HEK293 (cell line): ENCODE results near the gene CDH23.

Source experiments
- CTCF ChIA-PET: fragments of 350-600 bp; formaldehyde crosslinking; extraction: SDS; loops from one replicate; lab custom pipeline; 2021; ENCODE audit warnings: antibody characterized with exemption; lab: Yijun Ruan, JAX
- POLR2A ChIA-PET: fragments of 300-600 bp; formaldehyde crosslinking; extraction: SDS; loops from one replicate; lab custom pipeline; 2020; ENCODE audit warnings: antibody characterized with exemption, inconsistent platforms; lab: Yijun Ruan, JAX
- H3K27ac ChIP-seq: fragments of 200-500 bp; sonication (Bioruptor generic); 2 replicates; pipeline ENCODE4 v1.5.1; 2014; ENCODE audit warnings: low read depth, low read length, control low read depth, inconsistent platforms; ENCODE audit errors: extremely low read depth
- H3K36me3 ChIP-seq, 2 experiments: fragments of 200-500 bp in 1 of 2; sonication (Bioruptor generic) in 1 of 2; 1 replicate in 1 of 2; 2 replicates in 1 of 2; pipeline ENCODE4 v1.5.1; 2014 to 2017; ENCODE audit warnings: inconsistent platforms in 2 of 2, low read length in 2 of 2; ENCODE audit not compliant: control insufficient read depth in 2 of 2, insufficient read depth in 1 of 2
- H3K4me1 ChIP-seq: fragments of 200-500 bp; sonication (Bioruptor generic); 2 replicates; pipeline ENCODE4 v1.5.1; 2014; ENCODE audit warnings: mild to moderate bottlenecking, low read length, inconsistent platforms; ENCODE audit not compliant: control insufficient read depth, insufficient read depth
- H3K4me3 ChIP-seq: 2 replicates; pipeline ENCODE4 v1.5.1; 2011; ENCODE audit warnings: low read depth, mild to moderate bottlenecking, control low read depth, low read length, moderate library complexity
- H3K9me3 ChIP-seq: fragments of 200-500 bp; sonication (Bioruptor generic); 2 replicates; pipeline ENCODE4 v1.5.1; 2014; ENCODE audit warnings: low read depth, low read length, inconsistent platforms; ENCODE audit not compliant: control insufficient read depth, insufficient read depth
- BCL11A ChIP-seq: fragments of 450-650 bp; formaldehyde crosslinking; IDR thresholded peaks from 2 replicates; pipeline ENCODE4 v1.5.1; 2016; ENCODE audit warnings: low read depth, missing biosample characterization, missing genetic modification characterization
- GLI2 ChIP-seq: fragments of 450-650 bp; formaldehyde crosslinking; IDR thresholded peaks from 2 replicates; pipeline ENCODE4; 2017; ENCODE audit warnings: missing biosample characterization, missing genetic modification characterization, low read depth, borderline replicate concordance
- GLI4 ChIP-seq: fragments of 450-650 bp; formaldehyde crosslinking; IDR thresholded peaks from 2 replicates; pipeline ENCODE4 v1.5.1; 2016; ENCODE audit warnings: missing biosample characterization, missing genetic modification characterization
- KLF16 ChIP-seq: fragments of 450-650 bp; formaldehyde crosslinking; IDR thresholded peaks from 2 replicates; pipeline ENCODE4 v1.5.1; 2017; ENCODE audit warnings: missing biosample characterization, missing genetic modification characterization
- KLF7 ChIP-seq: fragments of 450-650 bp; formaldehyde crosslinking; IDR thresholded peaks from 2 replicates; pipeline ENCODE4 v1.5.1; 2016; ENCODE audit warnings: missing biosample characterization, missing genetic modification characterization, borderline replicate concordance
- KLF8 ChIP-seq: fragments of 450-650 bp; formaldehyde crosslinking; IDR thresholded peaks from 2 replicates; pipeline ENCODE4 v1.5.1; 2016; ENCODE audit warnings: missing biosample characterization, missing genetic modification characterization
- KLF9 ChIP-seq: fragments of 450-650 bp; formaldehyde crosslinking; IDR thresholded peaks from 2 replicates; pipeline ENCODE4 v1.5.1; 2016; ENCODE audit warnings: missing biosample characterization, missing genetic modification characterization, low read depth
- ZBTB49 ChIP-seq: fragments of 450-650 bp; formaldehyde crosslinking; IDR thresholded peaks from 2 replicates; pipeline ENCODE4 v1.5.1; 2016; ENCODE audit warnings: missing biosample characterization, missing genetic modification characterization, low read depth
- ZFP37 ChIP-seq: fragments of 450-650 bp; formaldehyde crosslinking; IDR thresholded peaks from 2 replicates; pipeline ENCODE4 v1.5.1; 2016; ENCODE audit warnings: missing biosample characterization, missing genetic modification characterization
- ZNF132 ChIP-seq: fragments of 450-650 bp; formaldehyde crosslinking; IDR thresholded peaks from 2 replicates; pipeline ENCODE4 v1.5.1; 2017; ENCODE audit warnings: missing biosample characterization, missing genetic modification characterization, borderline replicate concordance
- ZNF133 ChIP-seq: fragments of 450-650 bp; formaldehyde crosslinking; IDR thresholded peaks from 2 replicates; pipeline ENCODE4 v1.5.1; 2016; ENCODE audit warnings: missing biosample characterization, missing genetic modification characterization
- ZNF140 ChIP-seq: fragments of 450-650 bp; formaldehyde crosslinking; IDR thresholded peaks from 2 replicates; pipeline ENCODE4 v1.5.1; 2016; ENCODE audit warnings: missing biosample characterization, missing genetic modification characterization
- ZNF155 ChIP-seq: fragments of 450-650 bp; formaldehyde crosslinking; IDR thresholded peaks from 2 replicates; pipeline ENCODE4 v1.5.1; 2016; ENCODE audit warnings: missing biosample characterization, missing genetic modification characterization
- ZNF175 ChIP-seq: fragments of 450-650 bp; formaldehyde crosslinking; IDR thresholded peaks from 2 replicates; pipeline ENCODE4 v1.5.1; 2016; ENCODE audit warnings: missing biosample characterization, missing genetic modification characterization
- ZNF23 ChIP-seq: fragments of 450-650 bp; formaldehyde crosslinking; IDR thresholded peaks from 2 replicates; pipeline ENCODE4 v1.5.1; 2016; ENCODE audit warnings: missing biosample characterization, missing genetic modification characterization, borderline replicate concordance
- ZNF292 ChIP-seq: fragments of 450-650 bp; formaldehyde crosslinking; IDR thresholded peaks from 2 replicates; pipeline ENCODE4 v1.5.1; 2016; ENCODE audit warnings: low read depth, missing biosample characterization, missing genetic modification characterization, borderline replicate concordance
- ZNF341 ChIP-seq: fragments of 450-650 bp; formaldehyde crosslinking; IDR thresholded peaks from 2 replicates; pipeline ENCODE4; 2016; ENCODE audit warnings: low read depth, missing biosample characterization, missing genetic modification characterization
- ZNF510 ChIP-seq: fragments of 450-650 bp; formaldehyde crosslinking; IDR thresholded peaks from 2 replicates; pipeline ENCODE4 v1.5.1; 2018; ENCODE audit warnings: mild to moderate bottlenecking, missing genetic modification characterization, missing biosample characterization; ENCODE audit not compliant: insufficient replicate concordance
- ZNF596 ChIP-seq: fragments of 450-650 bp; IDR thresholded peaks from 2 replicates; pipeline ENCODE4 v1.5.0; 2018; ENCODE audit warnings: missing biosample characterization, mild to moderate bottlenecking, missing genetic modification characterization, moderate library complexity
- ZNF624 ChIP-seq: fragments of 450-650 bp; formaldehyde crosslinking; IDR thresholded peaks from 2 replicates; pipeline ENCODE4 v1.5.1; 2017; ENCODE audit warnings: missing biosample characterization, missing genetic modification characterization
- ZNF664 ChIP-seq: fragments of 450-650 bp; formaldehyde crosslinking; IDR thresholded peaks from 2 replicates; pipeline ENCODE4 v1.5.1; 2016; ENCODE audit warnings: missing biosample characterization, missing genetic modification characterization
- TF ChIP-seq, protein P1 (sequence below): fragments of 450-650 bp; formaldehyde crosslinking; IDR thresholded peaks from 2 replicates; pipeline ENCODE4 v1.5.1; 2016; ENCODE audit warnings: missing biosample characterization, missing genetic modification characterization
- TF ChIP-seq, protein P2 (sequence below): fragments of 450-650 bp; formaldehyde crosslinking; IDR thresholded peaks from 2 replicates; pipeline ENCODE4 v1.5.1; 2017; ENCODE audit warnings: missing biosample characterization, missing genetic modification characterization
- TF ChIP-seq, protein P3 (sequence below): fragments of 450-650 bp; formaldehyde crosslinking; IDR thresholded peaks from 2 replicates; pipeline ENCODE4 v1.5.1; 2016; ENCODE audit warnings: missing biosample characterization, missing genetic modification characterization, borderline replicate concordance

The CDH23 gene

GRCh38 chr10:71620642-71621041 is 223.9 kb downstream of the CDH23 start:
- CTCF ChIA-PET, result interaction anchor here (0.6 to 4.3 kb wide), 4 partner anchors 10 to 1061 kb away, joined by 3 to 39 read pairs (median 7); no protein-coding TSS in a partner anchor

GRCh38 chr10:71621231-71622153 is 224.8 kb downstream of the CDH23 start:
- no peak overlapping the region for H3K4me3 ChIP-seq
- TF ChIP-seq, protein P1, sequence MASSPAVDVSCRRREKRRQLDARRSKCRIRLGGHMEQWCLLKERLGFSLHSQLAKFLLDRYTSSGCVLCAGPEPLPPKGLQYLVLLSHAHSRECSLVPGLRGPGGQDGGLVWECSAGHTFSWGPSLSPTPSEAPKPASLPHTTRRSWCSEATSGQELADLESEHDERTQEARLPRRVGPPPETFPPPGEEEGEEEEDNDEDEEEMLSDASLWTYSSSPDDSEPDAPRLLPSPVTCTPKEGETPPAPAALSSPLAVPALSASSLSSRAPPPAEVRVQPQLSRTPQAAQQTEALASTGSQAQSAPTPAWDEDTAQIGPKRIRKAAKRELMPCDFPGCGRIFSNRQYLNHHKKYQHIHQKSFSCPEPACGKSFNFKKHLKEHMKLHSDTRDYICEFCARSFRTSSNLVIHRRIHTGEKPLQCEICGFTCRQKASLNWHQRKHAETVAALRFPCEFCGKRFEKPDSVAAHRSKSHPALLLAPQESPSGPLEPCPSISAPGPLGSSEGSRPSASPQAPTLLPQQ, result no peak
- TF ChIP-seq ZNF624 (tag by site-specific recombination) (no peak), ZNF175 (no peak), KLF7 (tag by site-specific recombination) (no peak), ZBTB49 (tag by site-specific recombination) (no peak), KLF16 (tag by site-specific recombination) (no peak), ZNF596 (no peak), KLF8 (tag by site-specific recombination) (no peak), ZNF292 (tag by site-specific recombination) (no peak)
- TF ChIP-seq, protein P2, sequence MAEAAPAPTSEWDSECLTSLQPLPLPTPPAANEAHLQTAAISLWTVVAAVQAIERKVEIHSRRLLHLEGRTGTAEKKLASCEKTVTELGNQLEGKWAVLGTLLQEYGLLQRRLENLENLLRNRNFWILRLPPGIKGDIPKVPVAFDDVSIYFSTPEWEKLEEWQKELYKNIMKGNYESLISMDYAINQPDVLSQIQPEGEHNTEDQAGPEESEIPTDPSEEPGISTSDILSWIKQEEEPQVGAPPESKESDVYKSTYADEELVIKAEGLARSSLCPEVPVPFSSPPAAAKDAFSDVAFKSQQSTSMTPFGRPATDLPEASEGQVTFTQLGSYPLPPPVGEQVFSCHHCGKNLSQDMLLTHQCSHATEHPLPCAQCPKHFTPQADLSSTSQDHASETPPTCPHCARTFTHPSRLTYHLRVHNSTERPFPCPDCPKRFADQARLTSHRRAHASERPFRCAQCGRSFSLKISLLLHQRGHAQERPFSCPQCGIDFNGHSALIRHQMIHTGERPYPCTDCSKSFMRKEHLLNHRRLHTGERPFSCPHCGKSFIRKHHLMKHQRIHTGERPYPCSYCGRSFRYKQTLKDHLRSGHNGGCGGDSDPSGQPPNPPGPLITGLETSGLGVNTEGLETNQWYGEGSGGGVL (tag by site-specific recombination), result no peak

More at GRCh38 chr10:71620642-71621041, 223.9 kb downstream of the CDH23 start:
- no peaks in the 10 kb centered on the region for H3K9me3 ChIP-seq
- no peaks in the 10 kb centered on the region for H3K4me1 ChIP-seq
- H3K36me3 ChIP-seq, result no peaks in the 10 kb centered on the region
- TF ChIP-seq BCL11A (tag by site-specific recombination), result no peak
- TF ChIP-seq KLF9, result no peak
- no peak for TF ChIP-seq ZNF155 (tag by site-specific recombination)
- TF ChIP-seq KLF7 (tag by site-specific recombination), result no peak
- no peak for TF ChIP-seq ZNF175
- TF ChIP-seq ZNF510 (tag by site-specific recombination), result no peak
- TF ChIP-seq, protein P3, sequence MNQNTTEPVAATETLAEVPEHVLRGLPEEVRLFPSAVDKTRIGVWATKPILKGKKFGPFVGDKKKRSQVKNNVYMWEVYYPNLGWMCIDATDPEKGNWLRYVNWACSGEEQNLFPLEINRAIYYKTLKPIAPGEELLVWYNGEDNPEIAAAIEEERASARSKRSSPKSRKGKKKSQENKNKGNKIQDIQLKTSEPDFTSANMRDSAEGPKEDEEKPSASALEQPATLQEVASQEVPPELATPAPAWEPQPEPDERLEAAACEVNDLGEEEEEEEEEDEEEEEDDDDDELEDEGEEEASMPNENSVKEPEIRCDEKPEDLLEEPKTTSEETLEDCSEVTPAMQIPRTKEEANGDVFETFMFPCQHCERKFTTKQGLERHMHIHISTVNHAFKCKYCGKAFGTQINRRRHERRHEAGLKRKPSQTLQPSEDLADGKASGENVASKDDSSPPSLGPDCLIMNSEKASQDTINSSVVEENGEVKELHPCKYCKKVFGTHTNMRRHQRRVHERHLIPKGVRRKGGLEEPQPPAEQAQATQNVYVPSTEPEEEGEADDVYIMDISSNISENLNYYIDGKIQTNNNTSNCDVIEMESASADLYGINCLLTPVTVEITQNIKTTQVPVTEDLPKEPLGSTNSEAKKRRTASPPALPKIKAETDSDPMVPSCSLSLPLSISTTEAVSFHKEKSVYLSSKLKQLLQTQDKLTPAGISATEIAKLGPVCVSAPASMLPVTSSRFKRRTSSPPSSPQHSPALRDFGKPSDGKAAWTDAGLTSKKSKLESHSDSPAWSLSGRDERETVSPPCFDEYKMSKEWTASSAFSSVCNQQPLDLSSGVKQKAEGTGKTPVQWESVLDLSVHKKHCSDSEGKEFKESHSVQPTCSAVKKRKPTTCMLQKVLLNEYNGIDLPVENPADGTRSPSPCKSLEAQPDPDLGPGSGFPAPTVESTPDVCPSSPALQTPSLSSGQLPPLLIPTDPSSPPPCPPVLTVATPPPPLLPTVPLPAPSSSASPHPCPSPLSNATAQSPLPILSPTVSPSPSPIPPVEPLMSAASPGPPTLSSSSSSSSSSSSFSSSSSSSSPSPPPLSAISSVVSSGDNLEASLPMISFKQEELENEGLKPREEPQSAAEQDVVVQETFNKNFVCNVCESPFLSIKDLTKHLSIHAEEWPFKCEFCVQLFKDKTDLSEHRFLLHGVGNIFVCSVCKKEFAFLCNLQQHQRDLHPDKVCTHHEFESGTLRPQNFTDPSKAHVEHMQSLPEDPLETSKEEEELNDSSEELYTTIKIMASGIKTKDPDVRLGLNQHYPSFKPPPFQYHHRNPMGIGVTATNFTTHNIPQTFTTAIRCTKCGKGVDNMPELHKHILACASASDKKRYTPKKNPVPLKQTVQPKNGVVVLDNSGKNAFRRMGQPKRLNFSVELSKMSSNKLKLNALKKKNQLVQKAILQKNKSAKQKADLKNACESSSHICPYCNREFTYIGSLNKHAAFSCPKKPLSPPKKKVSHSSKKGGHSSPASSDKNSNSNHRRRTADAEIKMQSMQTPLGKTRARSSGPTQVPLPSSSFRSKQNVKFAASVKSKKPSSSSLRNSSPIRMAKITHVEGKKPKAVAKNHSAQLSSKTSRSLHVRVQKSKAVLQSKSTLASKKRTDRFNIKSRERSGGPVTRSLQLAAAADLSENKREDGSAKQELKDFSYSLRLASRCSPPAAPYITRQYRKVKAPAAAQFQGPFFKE (tag by site-specific recombination), result no peak
- TF ChIP-seq ZNF341, result no peak
- TF ChIP-seq ZNF140 (tag by site-specific recombination), result no peak
- no peak for TF ChIP-seq ZNF23 (tag by site-specific recombination)
- TF ChIP-seq ZNF664 (tag by site-specific recombination), result no peak
- TF ChIP-seq GLI2 (tag by site-specific recombination), result no peak
- TF ChIP-seq ZFP37 (tag by site-specific recombination), result no peak
- no peak for TF ChIP-seq ZNF133 (tag by site-specific recombination)
- no peak for TF ChIP-seq ZNF132
- TF ChIP-seq GLI4 (tag by site-specific recombination), result no peak
- TF ChIP-seq, all 188 proteins: peak for 0
- H3K27ac ChIP-seq, result no peak overlapping the region
- no peak overlapping the region for H3K4me3 ChIP-seq
- POLR2A ChIA-PET, result no interaction called here

More at GRCh38 chr10:71621231-71622153, 224.8 kb downstream of the CDH23 start:
- H3K36me3 ChIP-seq, result no peaks in the 10 kb centered on the region
- ChIA-PET CTCF (interaction anchor here (1.1 to 4.3 kb wide), 5 partner anchors 11 to 302 kb away, joined by 3 to 39 read pairs (median 5); partner anchors contain the start of gene SLC29A3), POLR2A (interaction anchor here (1.3 kb wide), 1 partner anchor 245 kb away, joined by 3 read pairs; no protein-coding TSS in a partner anchor)
- H3K4me1 ChIP-seq, result no peaks in the 10 kb centered on the region
- H3K27ac ChIP-seq, result no peak overlapping the region
- H3K9me3 ChIP-seq, result no peaks in the 10 kb centered on the region
